Ureter (tissue), 1 donor: Measurements from ENCODE around the gene RCAN2. TPM values are rescaled to one million over a fixed set of nuclear protein-coding genes. Genes with fewer than 3 reads are reported as not detected.

Experiments
- DNase-seq: peaks from one replicate; pipeline ENCODE4 v3.0.0-alpha.2; 2020; ENCODE audit warnings: low spot score
- total RNA-seq: library from RNA; stranded (reverse); gene quantifications from one replicate; pipeline ENCODE4 v1.2.4, GENCODE V29; 2023
- donor health status: DM: yes; HTN: yes; CAD: no.

RCAN2 gene
- total RNA-seq: 19.8 TPM

- peak; percentile 62 for DNase-seq
These were observed at the start of gene RCAN2 for GRCh38 chr6:46491201-46491627. TSS of gene RCAN2 (minus strand) at chr6:46491449.

DNA sequence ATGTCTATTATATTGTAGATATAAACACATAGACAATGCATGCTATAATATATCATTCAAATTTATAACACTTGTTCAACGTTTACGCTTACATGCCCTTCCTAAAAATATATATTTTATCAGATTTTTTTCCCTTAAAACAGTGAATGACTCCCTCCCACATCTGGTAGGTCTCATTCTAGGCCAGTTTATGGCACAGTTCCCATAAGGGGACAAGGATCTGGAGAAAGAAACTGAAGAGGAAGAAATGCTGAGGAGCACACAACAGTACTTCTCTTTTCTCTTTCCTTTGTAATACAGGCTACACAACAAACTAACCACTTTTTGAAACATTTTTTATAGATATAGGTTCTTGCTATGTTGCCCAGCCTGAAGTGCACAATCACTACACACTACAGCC lies 48.6 kb upstream of the RCAN2 start:
- DNase-seq: no peak

DNA sequence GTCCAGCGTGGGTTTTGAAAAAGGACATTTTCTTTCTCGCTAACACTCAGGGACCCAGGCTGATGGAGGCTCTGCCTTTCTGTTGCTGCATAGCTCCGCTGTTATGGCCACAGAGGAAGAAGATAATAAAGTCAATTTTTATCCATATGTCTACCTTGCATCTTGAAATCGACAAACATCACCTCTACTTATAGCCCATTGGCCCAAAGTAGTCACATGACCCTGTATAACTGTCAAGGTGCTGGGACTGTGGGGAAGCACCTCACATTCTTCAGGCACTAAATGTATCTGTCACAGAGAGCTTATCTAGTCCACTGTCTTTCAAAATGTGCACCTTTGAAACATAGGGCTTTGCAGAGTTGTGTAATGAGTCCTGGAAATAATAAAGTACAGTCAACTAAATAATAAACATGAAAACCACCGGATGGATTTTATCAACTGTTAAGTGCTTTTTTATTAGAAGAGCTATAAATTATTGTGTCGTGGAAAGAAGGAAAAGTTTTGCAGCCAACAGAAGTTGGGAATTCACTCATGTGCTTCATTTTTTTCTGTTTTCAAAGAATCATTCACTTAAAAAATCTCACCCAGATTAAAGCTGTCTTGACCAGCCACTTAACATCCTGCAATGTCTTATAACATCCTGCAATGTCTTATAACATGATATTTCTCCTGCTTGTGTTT lies 47.7 kb upstream of the RCAN2 start:
- DNase-seq: no peak

DNA sequence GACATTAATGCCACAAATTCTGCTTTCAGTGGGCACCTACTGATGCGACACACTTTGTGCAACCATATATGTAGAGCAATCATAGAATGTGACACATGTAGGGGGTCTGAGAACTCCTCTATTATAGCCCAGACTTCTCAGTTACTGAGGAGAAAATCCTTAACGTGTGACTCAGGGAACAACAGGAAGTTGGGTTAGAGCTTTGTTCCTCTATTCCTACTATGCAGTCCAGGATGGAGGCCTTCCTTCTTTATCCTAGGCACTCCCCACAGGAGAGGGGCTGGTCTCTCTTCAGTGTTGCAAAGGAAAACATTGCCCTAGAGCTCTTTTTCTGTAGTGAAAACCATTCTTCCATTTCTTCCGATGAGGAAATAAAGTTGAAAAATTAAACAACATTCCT lies 39.6 kb upstream of the RCAN2 start:
- no peak for DNase-seq

- DNase-seq: no peak
These were observed 37.9 kb upstream of the RCAN2 start for GRCh38 chr6:46528961-46529750.

DNA sequence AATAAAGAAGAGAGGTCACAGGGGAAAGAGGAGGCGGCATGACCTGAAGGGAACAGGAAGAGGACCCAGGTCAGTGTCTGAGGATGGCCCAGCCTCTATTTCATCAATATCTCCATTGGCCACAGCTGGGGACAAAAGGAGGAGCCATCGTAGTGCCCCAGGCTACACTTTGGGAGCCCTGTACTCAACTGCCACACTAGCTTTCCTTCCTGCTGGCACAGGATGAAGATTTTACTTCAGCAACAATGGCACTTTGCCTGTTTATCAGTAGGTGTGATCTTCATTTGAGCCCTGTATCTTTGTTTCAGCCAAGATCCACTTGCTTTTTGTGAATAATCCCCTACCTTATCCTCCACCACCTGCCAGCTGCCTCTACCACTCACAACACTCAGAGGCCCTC lies 35.4 kb upstream of the RCAN2 start:
- no peak for DNase-seq

DNA sequence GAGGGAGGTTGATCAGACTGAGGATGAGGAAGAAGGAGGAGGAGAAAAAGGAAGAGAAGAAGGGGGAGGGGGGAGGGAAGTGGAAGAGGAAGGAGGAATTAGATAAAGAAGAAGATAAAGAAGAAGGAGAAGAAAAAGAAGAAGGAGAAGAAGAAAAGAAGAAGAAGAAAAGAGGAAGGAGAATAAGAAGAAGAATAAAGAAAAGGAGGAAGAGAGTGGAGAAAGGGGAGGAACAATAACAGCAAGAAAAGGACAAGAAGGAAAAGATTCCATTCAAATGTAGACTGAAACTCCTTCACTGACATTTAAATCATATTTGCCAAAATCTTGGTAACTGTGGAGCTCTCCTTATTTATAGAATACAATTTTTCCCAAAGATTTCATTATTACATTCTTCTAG lies 34.3 kb upstream of the RCAN2 start:
- DNase-seq: no peak

GRCh38 chr6:46521464-46521971 lies 30.3 kb upstream of the RCAN2 start:
- no peak for DNase-seq

GRCh38 chr6:46517202-46517601 lies 26.0 kb upstream of the RCAN2 start:
- no peak for DNase-seq

- no peak for DNase-seq
These were observed 22.3 kb upstream of the RCAN2 start for GRCh38 chr6:46513533-46513932.

DNA sequence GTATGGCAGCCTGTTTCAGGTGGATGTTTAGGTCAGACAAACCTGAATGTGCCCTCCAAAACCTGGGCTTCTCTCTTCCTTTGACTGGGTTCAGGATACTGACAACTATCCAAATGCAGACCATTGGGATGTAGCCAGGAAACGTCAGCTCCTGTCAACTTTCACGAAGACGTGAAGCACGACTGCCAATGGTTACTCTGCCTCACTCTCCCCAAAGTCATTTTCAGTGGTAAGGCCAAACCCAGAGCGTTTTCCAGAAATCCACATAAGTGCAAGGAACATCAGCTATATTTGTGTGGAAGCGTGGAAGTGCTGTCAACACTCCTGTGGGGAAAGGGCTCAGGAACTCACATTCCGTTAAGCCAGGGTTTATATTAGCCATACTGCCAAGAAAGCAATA lies 20.1 kb upstream of the RCAN2 start:
- DNase-seq: no peak

GRCh38 chr6:46510651-46511050 lies 19.4 kb upstream of the RCAN2 start:
- DNase-seq: peak; percentile 50

DNA sequence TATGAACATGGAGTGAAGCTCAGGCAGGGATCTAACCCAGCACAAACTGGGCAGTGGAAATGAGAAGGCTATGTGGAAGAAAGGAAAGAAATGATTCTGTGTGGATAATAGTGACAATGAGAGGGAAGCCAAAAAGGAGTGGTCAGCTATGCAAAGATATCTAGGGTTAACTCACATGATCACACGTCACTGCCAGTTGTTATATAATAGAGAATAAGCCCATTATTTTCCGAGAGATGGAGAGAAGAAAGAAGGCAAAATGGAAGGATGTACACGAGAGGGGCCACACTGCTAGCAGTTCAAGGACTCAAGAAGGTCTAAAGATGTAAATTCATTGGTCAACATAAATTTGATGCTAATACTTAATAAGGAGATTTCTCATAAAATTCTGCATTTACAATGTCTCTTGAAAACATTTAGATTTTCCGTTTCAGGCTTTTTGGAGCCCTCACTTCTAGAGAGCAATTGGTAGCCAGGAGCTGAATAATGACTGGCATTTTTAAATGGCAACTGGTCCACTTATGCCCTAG lies 18.8 kb upstream of the RCAN2 start:
- no peak for DNase-seq

GRCh38 chr6:46509063-46509462 lies 17.8 kb upstream of the RCAN2 start:
- DNase-seq: no peak

GRCh38 chr6:46507426-46507825 lies 16.2 kb upstream of the RCAN2 start:
- no peak for DNase-seq

GRCh38 chr6:46505693-46506512 lies 14.7 kb upstream of the RCAN2 start:
- peak; percentile 51 for DNase-seq

- no peak for DNase-seq
These were observed 13.0 kb upstream of the RCAN2 start for GRCh38 chr6:46504242-46504641.

GRCh38 chr6:46502486-46503119 lies 11.4 kb upstream of the RCAN2 start:
- DNase-seq: no peak

GRCh38 chr6:46501136-46502089 lies 10.2 kb upstream of the RCAN2 start:
- DNase-seq: no peak

GRCh38 chr6:46500382-46500781 lies 9.1 kb upstream of the RCAN2 start:
- DNase-seq: no peak
